Vagina (tissue), 2 donors: Measurements from ENCODE around the gene HP. TPM values are rescaled to one million over a fixed set of nuclear protein-coding genes. Genes with fewer than 3 reads are reported as not detected.
"Not testable (repeated sequence)": the region's sequence is repeated elsewhere in the genome, so short reads cannot be mapped to it uniquely, and the experiment has no call there.

Source experiments
- DNase-seq, 2 donors: peaks; one replicate each; pipeline ENCODE4 v3.0.0-alpha.2; 2017; ENCODE audit errors: extremely low spot score in 2 of 2
- H3K27ac ChIP-seq: fragments of 200-600 bp; sonication (generic); one replicate; pipeline ENCODE4 v1.5.1; 2019
- H3K27me3 ChIP-seq: fragments of 200-600 bp; sonication (generic); one replicate; pipeline ENCODE4 v1.5.1; 2019
- H3K36me3 ChIP-seq, 2 donors: fragments of 200-600 bp; sonication (generic); one replicate each; pipeline ENCODE4 v1.5.1; 2017 to 2019
- H3K4me1 ChIP-seq: fragments of 200-600 bp; sonication (generic); one replicate; pipeline ENCODE4 v1.5.1; 2019
- H3K4me3 ChIP-seq, 2 donors: fragments of 200-600 bp; sonication (generic); 1 replicate in 1 of 2; 2 replicates in 1 of 2; pipeline ENCODE4 v1.5.1; 2016 to 2019
- H3K9me3 ChIP-seq: fragments of 200-600 bp; sonication (generic); one replicate; pipeline ENCODE4 v1.5.1; 2019
- POLR2A ChIP-seq, 2 donors: fragments of 450-650 bp; IDR thresholded peaks; one replicate each; pipeline ENCODE4 v1.6.1; 2017; ENCODE audit warnings: antibody characterized with exemption in 2 of 2, mild to moderate bottlenecking in 2 of 2, moderate library complexity in 2 of 2
- POLR2AphosphoS5 ChIP-seq, 2 donors: sonication (generic); formaldehyde crosslinking; IDR thresholded peaks; one replicate each; pipeline ENCODE4 v1.9.0; 2017; ENCODE audit warnings: antibody characterized with exemption in 2 of 2, mild to moderate bottlenecking in 2 of 2, low read depth in 1 of 2; ENCODE audit not compliant: insufficient read depth in 1 of 2
- intact Hi-C: fragments of 100-400 bp; cut with DNase I; formaldehyde crosslinking; loops from one replicate; pipeline ENCODE4 v1.15.1; 2023
- total RNA-seq: library from RNA; depleted of rRNA; stranded (reverse); fragments of >200 nt; gene quantifications from one replicate; pipeline ENCODE4 v1.2.3, GENCODE V29; 2016
- TF ChIP-seq, protein P1 (sequence below), 3 experiments: fragments of 450-650 bp in 2 of 3; fragments of 200-600 bp in 1 of 3; sonication (generic) in 1 of 3; IDR thresholded peaks; one replicate each; pipeline ENCODE4 v1.5.1; 2017 to 2019; ENCODE audit warnings: antibody characterized with exemption in 3 of 3, mild to moderate bottlenecking in 2 of 3, moderate library complexity in 2 of 3

Gene HP
- total RNA-seq, 1 donor from 2014 or later, result 4.7 TPM

DNA sequence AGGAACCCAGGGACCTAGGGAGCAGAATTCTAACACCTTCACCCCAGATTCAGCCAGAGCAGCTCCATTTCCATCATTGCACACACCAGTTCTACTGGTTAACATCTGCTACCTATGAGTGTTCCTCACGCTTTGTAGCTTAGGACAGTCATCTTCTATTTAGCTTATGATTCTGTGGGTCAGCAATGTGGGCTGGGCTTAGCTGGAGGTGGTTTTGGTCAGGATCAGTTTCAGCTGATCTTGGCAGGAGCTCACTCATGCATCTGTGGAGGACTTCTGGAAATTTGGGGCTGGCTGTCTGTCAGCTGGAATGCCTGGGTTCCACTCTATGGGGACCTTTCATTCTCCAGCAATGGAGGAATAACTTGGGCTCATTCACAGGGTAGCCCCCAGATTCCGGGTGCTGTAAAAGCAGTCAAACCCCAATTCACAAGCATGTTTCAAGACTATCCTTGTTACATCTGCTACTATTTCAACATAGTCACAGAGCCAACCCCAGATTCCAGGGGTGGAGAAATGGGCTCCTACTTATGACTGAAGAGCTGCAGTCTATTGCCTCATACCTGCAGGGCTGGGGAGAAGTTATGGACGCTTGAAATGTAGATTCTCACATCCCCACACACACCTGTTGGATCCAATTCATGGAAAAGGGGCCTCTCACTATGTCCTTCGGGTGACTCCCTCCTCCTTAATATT, 3.4 kb upstream of the HP start:
- H3K36me3 ChIP-seq, result no peaks in the 10 kb centered on the region
- intact Hi-C loops, result no loop called here
- no peak overlapping the region for H3K27ac ChIP-seq
- no peaks in the 10 kb centered on the region for H3K9me3 ChIP-seq
- H3K4me3 ChIP-seq, result no peak overlapping the region
- TF ChIP-seq POLR2AphosphoS5 (IDR thresholded peaks at IDR 0.05; ENCODE audit: insufficient read depth in 1 of 2, low read depth in 1 of 2) (no peak), POLR2A (IDR thresholded peaks at IDR 0.05) (no peak)
- TF ChIP-seq, protein P1, sequence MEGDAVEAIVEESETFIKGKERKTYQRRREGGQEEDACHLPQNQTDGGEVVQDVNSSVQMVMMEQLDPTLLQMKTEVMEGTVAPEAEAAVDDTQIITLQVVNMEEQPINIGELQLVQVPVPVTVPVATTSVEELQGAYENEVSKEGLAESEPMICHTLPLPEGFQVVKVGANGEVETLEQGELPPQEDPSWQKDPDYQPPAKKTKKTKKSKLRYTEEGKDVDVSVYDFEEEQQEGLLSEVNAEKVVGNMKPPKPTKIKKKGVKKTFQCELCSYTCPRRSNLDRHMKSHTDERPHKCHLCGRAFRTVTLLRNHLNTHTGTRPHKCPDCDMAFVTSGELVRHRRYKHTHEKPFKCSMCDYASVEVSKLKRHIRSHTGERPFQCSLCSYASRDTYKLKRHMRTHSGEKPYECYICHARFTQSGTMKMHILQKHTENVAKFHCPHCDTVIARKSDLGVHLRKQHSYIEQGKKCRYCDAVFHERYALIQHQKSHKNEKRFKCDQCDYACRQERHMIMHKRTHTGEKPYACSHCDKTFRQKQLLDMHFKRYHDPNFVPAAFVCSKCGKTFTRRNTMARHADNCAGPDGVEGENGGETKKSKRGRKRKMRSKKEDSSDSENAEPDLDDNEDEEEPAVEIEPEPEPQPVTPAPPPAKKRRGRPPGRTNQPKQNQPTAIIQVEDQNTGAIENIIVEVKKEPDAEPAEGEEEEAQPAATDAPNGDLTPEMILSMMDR (IDR thresholded peaks at IDR 0.05), result no peak
- no peak for DNase-seq
- H3K4me1 ChIP-seq, result no peaks in the 10 kb centered on the region
- H3K27me3 ChIP-seq, result no peaks in the 10 kb centered on the region

- intact Hi-C loops, result no loop called here
- Histone ChIP-seq H3K27me3 (no peaks in the 10 kb centered on the region), H3K27ac (no peak overlapping the region), H3K36me3 (no peaks in the 10 kb centered on the region), H3K4me3 (no peak overlapping the region), H3K9me3 (no peaks in the 10 kb centered on the region), H3K4me1 (no peaks in the 10 kb centered on the region)
- no peak for TF ChIP-seq POLR2A (IDR thresholded peaks at IDR 0.05)
- TF ChIP-seq, protein P1 (IDR thresholded peaks at IDR 0.05), result no peak
- no peak for TF ChIP-seq POLR2AphosphoS5 (IDR thresholded peaks at IDR 0.05; ENCODE audit: insufficient read depth in 1 of 2, low read depth in 1 of 2)
- no peak for DNase-seq
Observed at GRCh38 chr16:72051818-72052217, 2.5 kb upstream of the HP start.

GRCh38 chr16:72055911-72056310, 1.6 kb downstream of the HP start:
- no peak overlapping the region for H3K4me3 ChIP-seq
- no peak for DNase-seq
- H3K36me3 ChIP-seq, result no peaks in the 10 kb centered on the region
- no peaks in the 10 kb centered on the region for H3K27me3 ChIP-seq
- no peaks in the 10 kb centered on the region for H3K9me3 ChIP-seq
- H3K4me1 ChIP-seq, result no peaks in the 10 kb centered on the region
- H3K27ac ChIP-seq, result no peak overlapping the region
- intact Hi-C loops, result no loop called here
- TF ChIP-seq POLR2A (IDR thresholded peaks at IDR 0.05) (no peak), POLR2AphosphoS5 (IDR thresholded peaks at IDR 0.05; ENCODE audit: insufficient read depth in 1 of 2, low read depth in 1 of 2) (no peak)
- TF ChIP-seq, protein P1 (IDR thresholded peaks at IDR 0.05), result no peak

- H3K27ac ChIP-seq, H3K27me3 ChIP-seq, DNase-seq, H3K9me3 ChIP-seq, H3K4me1 ChIP-seq, H3K4me3 ChIP-seq, intact Hi-C loops, H3K36me3 ChIP-seq: not testable (repeated sequence)
Observed at GRCh38 chr16:72057313-72057712, 3.0 kb downstream of the HP start.

GRCh38 chr16:72059060-72059459, 4.8 kb downstream of the HP start:
- H3K36me3 ChIP-seq, DNase-seq, H3K4me3 ChIP-seq, H3K4me1 ChIP-seq, H3K27ac ChIP-seq, H3K9me3 ChIP-seq, intact Hi-C loops, H3K27me3 ChIP-seq: not testable (repeated sequence)

GRCh38 chr16:72060405-72060804, 6.1 kb downstream of the HP start:
- TF ChIP-seq POLR2A (IDR thresholded peaks at IDR 0.05) (no peak), POLR2AphosphoS5 (IDR thresholded peaks at IDR 0.05; ENCODE audit: insufficient read depth in 1 of 2, low read depth in 1 of 2) (no peak)
- TF ChIP-seq, protein P1 (IDR thresholded peaks at IDR 0.05), result no peak
- Histone ChIP-seq H3K27ac (no peak overlapping the region), H3K9me3 (no peaks in the 10 kb centered on the region), H3K27me3 (no peaks in the 10 kb centered on the region), H3K4me3 (no peak overlapping the region), H3K4me1 (no peaks in the 10 kb centered on the region), H3K36me3 (no peaks in the 10 kb centered on the region)
- intact Hi-C loops, result no loop called here
- no peak for DNase-seq
